ENCODE data around the gene MRPS26. TPM values are rescaled to one million over a fixed set of nuclear protein-coding genes. Genes with fewer than 3 reads are reported as not detected.

MRPS26 gene
- total RNA-seq, 1 donor from 2014 or later = 30.0 TPM

DNA sequence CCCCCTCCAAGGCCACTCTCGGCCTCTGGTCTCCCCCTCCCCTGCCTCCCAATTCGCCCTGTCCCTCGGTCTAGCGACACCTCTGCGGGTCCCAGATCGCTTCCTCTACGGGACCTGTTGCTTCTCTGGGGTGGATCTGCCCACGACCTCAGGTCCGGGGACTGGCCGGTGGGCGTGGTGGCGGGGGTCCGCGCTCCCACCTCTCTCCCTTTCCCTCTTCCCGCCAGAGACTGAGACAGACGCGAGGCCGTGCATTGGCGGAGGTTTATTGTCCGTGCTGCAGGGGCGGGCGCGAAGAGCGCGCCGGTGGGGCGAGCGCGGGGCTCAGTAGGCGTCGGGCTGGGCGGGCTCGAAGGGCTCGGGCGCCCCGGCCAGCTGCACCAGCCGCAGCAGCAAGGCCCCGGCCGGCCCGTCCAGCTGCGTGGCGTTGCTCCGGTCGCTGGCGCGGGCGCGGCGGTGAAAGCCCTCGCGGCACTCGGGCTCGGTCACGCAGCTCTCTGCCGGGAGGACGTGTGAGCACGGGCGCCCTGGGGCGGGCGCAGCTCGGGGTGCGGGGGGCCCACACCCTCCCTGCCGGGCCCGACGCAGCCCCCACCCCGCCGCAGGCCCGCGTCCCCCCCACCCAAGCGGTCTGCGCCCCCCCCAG, 36.6 kb downstream of the MRPS26 start:
- Mint-ChIP-seq H3K4me1 (ENCODE audit: low read depth, unreplicated experiment) (no peaks in the 10 kb centered on the region), H3K4me3 (ENCODE audit: unreplicated experiment) (peak overlapping the region; percentile 10), H3K36me3 (ENCODE audit: unreplicated experiment) (no peaks in the 10 kb centered on the region), H3K27ac (ENCODE audit: unreplicated experiment) (no peak overlapping the region), H3K27me3 (ENCODE audit: unreplicated experiment) (peaks cover 17% of the 10 kb centered on the region), H3K9me3 (ENCODE audit: unreplicated experiment) (no peaks in the 10 kb centered on the region)
- DNase-seq = peak; percentile 46
- TF ChIP-seq, protein P1, sequence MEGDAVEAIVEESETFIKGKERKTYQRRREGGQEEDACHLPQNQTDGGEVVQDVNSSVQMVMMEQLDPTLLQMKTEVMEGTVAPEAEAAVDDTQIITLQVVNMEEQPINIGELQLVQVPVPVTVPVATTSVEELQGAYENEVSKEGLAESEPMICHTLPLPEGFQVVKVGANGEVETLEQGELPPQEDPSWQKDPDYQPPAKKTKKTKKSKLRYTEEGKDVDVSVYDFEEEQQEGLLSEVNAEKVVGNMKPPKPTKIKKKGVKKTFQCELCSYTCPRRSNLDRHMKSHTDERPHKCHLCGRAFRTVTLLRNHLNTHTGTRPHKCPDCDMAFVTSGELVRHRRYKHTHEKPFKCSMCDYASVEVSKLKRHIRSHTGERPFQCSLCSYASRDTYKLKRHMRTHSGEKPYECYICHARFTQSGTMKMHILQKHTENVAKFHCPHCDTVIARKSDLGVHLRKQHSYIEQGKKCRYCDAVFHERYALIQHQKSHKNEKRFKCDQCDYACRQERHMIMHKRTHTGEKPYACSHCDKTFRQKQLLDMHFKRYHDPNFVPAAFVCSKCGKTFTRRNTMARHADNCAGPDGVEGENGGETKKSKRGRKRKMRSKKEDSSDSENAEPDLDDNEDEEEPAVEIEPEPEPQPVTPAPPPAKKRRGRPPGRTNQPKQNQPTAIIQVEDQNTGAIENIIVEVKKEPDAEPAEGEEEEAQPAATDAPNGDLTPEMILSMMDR (IDR thresholded peaks at IDR 0.05; ENCODE audit: partially characterized antibody, unreplicated experiment) = no peak

DNA sequence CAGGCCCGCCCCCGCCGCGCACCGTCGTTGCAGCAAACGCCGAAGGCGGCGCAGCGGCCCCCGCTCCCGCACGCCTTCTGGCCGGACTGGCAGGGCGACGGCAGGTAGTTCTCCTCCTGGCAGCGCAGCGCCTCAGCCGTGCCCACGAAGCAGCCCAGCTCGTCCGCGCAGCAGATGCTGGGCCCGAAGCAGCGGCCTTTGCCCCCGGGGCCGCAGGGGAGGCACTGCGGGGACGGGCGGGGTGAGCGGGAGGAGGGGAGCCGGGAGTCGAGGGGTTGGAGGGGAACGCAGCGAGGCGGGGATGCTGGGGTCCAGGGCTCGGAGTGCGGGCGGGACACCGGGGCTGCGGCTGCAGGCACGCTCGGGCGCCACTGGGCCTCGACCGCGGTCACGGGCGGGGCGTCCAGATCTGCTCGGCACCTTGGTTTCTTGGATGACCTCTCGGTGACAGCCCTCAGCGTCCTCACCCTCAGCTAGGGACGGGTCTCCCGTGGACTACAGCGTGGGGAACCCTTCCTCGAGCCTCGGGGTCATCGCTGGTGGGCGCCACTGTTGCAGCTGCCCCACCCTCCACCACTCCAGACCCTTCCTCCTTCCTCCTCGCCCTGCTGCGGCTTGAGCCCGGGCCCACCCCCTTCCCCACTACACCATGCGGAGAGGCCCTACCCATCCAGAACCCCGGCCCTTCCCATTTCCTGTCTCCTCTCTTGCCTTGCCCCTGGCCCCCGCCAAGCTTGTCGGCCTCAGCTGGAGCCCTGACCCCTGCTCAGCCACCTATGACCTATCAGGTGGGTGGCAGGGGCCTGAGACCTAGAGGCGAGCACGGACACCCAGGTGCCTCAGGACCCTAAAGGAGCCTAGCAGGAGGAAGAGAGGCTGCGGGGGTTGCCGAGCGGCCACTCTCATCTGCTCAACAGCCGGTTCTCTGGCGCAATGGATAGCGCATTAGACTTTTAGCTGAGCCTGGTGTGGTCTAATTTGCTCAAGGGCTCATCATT, 37.4 kb downstream of the MRPS26 start:
- H3K9me3 Mint-ChIP-seq (ENCODE audit: unreplicated experiment) = no peaks in the 10 kb centered on the region
- no peaks in the 10 kb centered on the region for H3K36me3 Mint-ChIP-seq (ENCODE audit: unreplicated experiment)
- H3K4me1 Mint-ChIP-seq (ENCODE audit: low read depth, unreplicated experiment) = no peaks in the 10 kb centered on the region
- H3K27me3 Mint-ChIP-seq (ENCODE audit: unreplicated experiment) = peaks cover 17% of the 10 kb centered on the region
- H3K4me3 Mint-ChIP-seq (ENCODE audit: unreplicated experiment) = no peak overlapping the region
- no peak overlapping the region for H3K27ac Mint-ChIP-seq (ENCODE audit: unreplicated experiment)
- TF ChIP-seq, protein P1 (IDR thresholded peaks at IDR 0.05; ENCODE audit: partially characterized antibody, unreplicated experiment) = no peak
- DNase-seq = no peak

DNA sequence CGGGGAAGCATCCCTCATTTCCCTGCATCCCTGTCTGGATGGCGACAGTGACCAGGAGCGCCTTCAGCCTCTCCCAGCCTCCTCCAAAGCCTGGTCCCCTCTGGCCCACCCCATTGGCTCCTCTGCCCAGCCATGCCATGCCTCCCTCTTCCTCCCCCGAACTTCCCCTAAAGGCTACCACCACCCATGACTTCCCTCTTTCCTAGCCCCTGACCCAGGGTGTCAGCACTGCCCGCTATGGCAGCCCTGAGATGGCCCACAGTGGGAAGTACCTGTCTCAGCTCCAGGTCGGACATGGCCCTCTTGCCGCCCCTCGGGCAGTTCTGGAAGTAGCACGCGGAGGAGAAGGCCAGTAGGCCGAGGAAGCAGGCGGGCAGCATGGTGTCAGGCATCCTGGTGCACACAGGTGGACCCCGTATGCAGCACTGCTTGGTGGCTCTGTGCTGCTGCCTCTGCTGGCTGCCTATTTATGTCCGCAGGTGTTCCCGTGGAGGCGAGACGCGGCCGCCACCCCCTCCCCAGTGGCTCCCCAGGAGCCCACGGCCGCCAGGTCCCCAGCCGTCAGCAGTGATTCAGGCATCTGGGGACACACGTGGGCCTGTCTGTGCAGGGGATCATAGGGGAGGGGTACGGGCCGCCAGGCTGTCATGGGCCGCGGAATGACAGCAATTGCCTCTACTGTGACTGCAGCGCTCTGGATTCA, 38.6 kb downstream of the MRPS26 start, which contains the start of gene AVP:
TSS of gene AVP (minus strand) at position 442 of the 703 bp plus-strand sequence. CDS start at position 392, 50 bp downstream.
- no peak for DNase-seq
- H3K4me3 Mint-ChIP-seq (ENCODE audit: unreplicated experiment) = no peak within 1 kb of the TSS
- H3K4me1 Mint-ChIP-seq (ENCODE audit: low read depth, unreplicated experiment) = no peaks in the 10 kb centered on the region
- peaks cover 19% of the 10 kb centered on the region for H3K27me3 Mint-ChIP-seq (ENCODE audit: unreplicated experiment)
- no peak within 1 kb of the TSS for H3K27ac Mint-ChIP-seq (ENCODE audit: unreplicated experiment)
- no peaks in the 10 kb centered on the region for H3K36me3 Mint-ChIP-seq (ENCODE audit: unreplicated experiment)
- peaks cover 1% of the 10 kb centered on the region for H3K9me3 Mint-ChIP-seq (ENCODE audit: unreplicated experiment)
- TF ChIP-seq, protein P1 (IDR thresholded peaks at IDR 0.05; ENCODE audit: partially characterized antibody, unreplicated experiment) = no peak

DNA sequence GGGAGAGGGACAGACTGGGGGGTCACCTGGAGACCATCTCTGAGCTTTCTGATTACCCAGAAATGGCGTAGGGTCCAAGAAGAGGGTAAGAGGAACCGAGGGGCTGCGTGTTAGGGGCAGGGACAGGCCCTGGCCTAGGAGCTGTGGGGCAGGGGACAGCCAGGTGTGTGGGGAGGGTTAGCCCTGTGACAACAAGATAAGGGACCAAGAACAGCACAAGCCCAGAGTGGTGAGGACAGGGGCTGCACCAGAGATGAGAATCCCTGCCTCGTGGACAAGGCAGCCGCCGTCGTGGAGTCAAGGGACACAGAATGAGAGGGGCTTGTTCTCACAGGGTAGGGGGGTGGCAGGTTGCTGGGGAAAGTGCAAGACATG, 39.1 kb downstream of the MRPS26 start:
- H3K27me3 Mint-ChIP-seq (ENCODE audit: unreplicated experiment) = peaks cover 21% of the 10 kb centered on the region
- no peak overlapping the region for H3K27ac Mint-ChIP-seq (ENCODE audit: unreplicated experiment)
- no peak for DNase-seq
- H3K9me3 Mint-ChIP-seq (ENCODE audit: unreplicated experiment) = peaks cover 1% of the 10 kb centered on the region
- no peaks in the 10 kb centered on the region for H3K4me1 Mint-ChIP-seq (ENCODE audit: low read depth, unreplicated experiment)
- TF ChIP-seq, protein P1 (IDR thresholded peaks at IDR 0.05; ENCODE audit: partially characterized antibody, unreplicated experiment) = no peak
- no peaks in the 10 kb centered on the region for H3K36me3 Mint-ChIP-seq (ENCODE audit: unreplicated experiment)
- no peak overlapping the region for H3K4me3 Mint-ChIP-seq (ENCODE audit: unreplicated experiment)

Data from glutamatergic neuron (in vitro differentiated cells).